A549 treated with AZD2906 at 1 μM for 4 hours (cell line): ENCODE results near the gene FANCD2. TPM values are rescaled to one million over a fixed set of nuclear protein-coding genes. Genes with fewer than 3 reads are reported as not detected.

Experiments
- total RNA-seq: library from RNA; stranded (reverse); fragments of 200-300 nt; extraction: Qiagen RNA extraction; gene quantifications from 5 replicates; pipeline ENCODE4 v1.2.3, GENCODE V29; 2022

Gene FANCD2
- 16.8 to 19.2 TPM (median 17.6 TPM) in 5 replicates for total RNA-seq

GRCh38 chr3:10026084-10026890 is at the start of gene FANCD2:
TSS of gene FANCD2 (plus strand) at chr3:10026437. CDS start at chr3:10028658, 2,221 bp downstream.

DNA sequence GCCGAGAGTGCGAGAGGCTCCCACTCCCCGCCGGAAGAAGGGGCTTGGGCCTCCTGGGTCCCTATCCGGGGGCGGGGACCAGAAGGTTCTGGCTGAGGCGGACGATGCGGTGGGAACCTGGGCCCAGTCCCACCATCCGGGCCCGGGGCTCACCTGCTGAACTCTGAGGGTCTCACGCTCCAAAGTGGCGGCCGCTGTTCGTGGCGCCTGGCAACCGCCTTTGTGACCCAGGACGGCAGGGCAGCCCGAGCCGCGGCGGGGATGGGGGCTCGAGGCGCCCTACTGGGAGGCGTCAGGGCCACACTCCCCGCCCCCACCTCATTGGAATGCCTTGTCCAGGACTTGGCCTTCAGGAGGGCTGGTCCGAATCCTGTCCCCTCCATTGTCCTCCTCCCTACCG is 81.9 kb downstream of the FANCD2 start, which contains the start of gene FANCD2OS:
FANCD2OS (minus strand) TSS at position 165 of the 400 bp plus-strand sequence. CDS start 3,481 bp downstream, outside the sequence.

GRCh38 chr3:10115326-10116137 is 89.3 kb downstream of the FANCD2 start, which contains the start of gene BRK1:
TSS of gene BRK1 (plus strand) at chr3:10115675. CDS start at chr3:10115702, 27 bp downstream.

Other genes starting within 250 kb of the FANCD2 start
- gene TADA3, start 234.0 kb upstream of the FANCD2 start, total RNA-seq: 56.4 to 63.0 TPM (median 61.5 TPM) in 5 replicates
- gene ARPC4, start 233.4 kb upstream of the FANCD2 start, total RNA-seq: 149 to 257 TPM (median 152 TPM) in 5 replicates
- gene TTLL3, start 216.2 kb upstream of the FANCD2 start, total RNA-seq: 5.5 to 8.2 TPM (median 7.4 TPM) in 5 replicates
- gene RPUSD3, start 182.4 kb upstream of the FANCD2 start, total RNA-seq: 50.0 to 66.3 TPM (median 61.9 TPM) in 5 replicates
- 75.0 to 98.5 TPM (median 81.8 TPM) in 5 replicates for gene CIDEC, start 146.2 kb upstream of the FANCD2 start, total RNA-seq
- gene JAGN1, start 135.8 kb upstream of the FANCD2 start, total RNA-seq: 80.1 to 101 TPM (median 92.7 TPM) in 5 replicates
- gene IL17RE, start 123.6 kb upstream of the FANCD2 start, total RNA-seq: 1.7 to 1.9 TPM (median 1.8 TPM) in 5 replicates
- 28.0 to 34.0 TPM (median 32.0 TPM) in 5 replicates for gene IL17RC, start 109.3 kb upstream of the FANCD2 start, total RNA-seq
- 11.5 to 14.5 TPM (median 12.9 TPM) in 5 replicates for gene CRELD1, start 92.6 kb upstream of the FANCD2 start, total RNA-seq
- 1.2 to 1.9 TPM (median 1.8 TPM) in 5 replicates for gene PRRT3, start 74.0 kb upstream of the FANCD2 start, total RNA-seq
- 108 to 142 TPM (median 112 TPM) in 5 replicates for gene EMC3, start 39.6 kb upstream of the FANCD2 start, total RNA-seq
- gene FANCD2OS, start 81.8 kb downstream of the FANCD2 start, total RNA-seq: not detected in 5 replicates
- gene BRK1, start 89.2 kb downstream of the FANCD2 start, total RNA-seq: 158 to 174 TPM (median 167 TPM) in 5 replicates
- 27.2 to 30.2 TPM (median 29.0 TPM) in 5 replicates for gene VHL, start 115.3 kb downstream of the FANCD2 start, total RNA-seq
- gene IRAK2, start 138.5 kb downstream of the FANCD2 start, total RNA-seq: 10.5 to 14.4 TPM (median 12.8 TPM) in 5 replicates
- 29.1 to 36.9 TPM (median 31.7 TPM) in 5 replicates for gene TATDN2, start 222.0 kb downstream of the FANCD2 start, total RNA-seq